Stimulated activated CD4-positive, alpha-beta T cell treated with anti-CD3 and anti-CD28 coated beads, Interleukin-1b, Interleukin-23, amount 100 ng/mL, for 48 hours (primary cell): ENCODE data around the gene LMBR1.
"Not testable (repeated sequence)": the region's sequence is repeated elsewhere in the genome, so short reads cannot be mapped to it uniquely, and the experiment has no call there.

Experiments
- DNase-seq: peaks from one replicate; pipeline ENCODE4 v3.0.0-alpha.2; 2020

LMBR1 gene

GRCh38 chr7:156843582-156843981 is 49.4 kb downstream of the LMBR1 start:
- DNase-seq: not testable (repeated sequence)

DNA sequence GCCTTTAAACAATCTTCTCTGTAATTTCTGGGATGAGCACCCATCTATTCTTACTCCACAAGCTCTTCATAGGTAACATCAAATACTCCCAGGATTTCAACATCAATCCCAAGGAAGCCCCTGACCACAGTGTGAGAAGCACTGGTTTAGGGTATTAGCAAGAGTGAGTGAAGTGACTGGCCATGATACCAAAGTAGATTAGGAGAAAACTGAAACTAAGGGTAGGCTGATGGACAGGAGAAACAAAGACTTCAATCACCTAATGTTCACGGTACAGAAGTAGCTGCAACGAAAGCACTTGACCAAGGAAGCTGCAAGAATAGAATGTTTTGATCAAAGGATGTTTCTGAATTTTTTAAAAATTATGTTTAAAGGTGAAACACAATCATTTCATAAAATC is 49.8 kb downstream of the LMBR1 start:
- DNase-seq: no peak

DNA sequence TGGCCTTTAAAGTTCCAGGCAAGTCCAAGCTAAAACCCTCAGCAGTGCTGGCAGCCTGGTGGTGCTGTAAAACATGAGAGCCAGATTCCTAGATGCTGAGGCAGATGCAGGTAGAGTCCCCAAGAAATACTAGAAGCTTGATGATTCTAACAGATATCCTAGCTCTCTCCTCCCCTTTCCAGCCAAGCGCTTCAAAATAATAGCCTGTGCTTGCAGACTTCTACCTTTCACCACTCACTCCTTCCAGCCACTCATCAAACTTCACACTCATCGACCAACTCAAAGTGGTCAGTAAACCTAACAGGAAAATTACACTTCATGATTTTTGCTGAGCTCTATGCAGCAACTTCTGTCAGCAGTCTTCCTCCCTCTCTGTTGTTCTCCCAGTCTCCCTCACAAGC is 50.2 kb downstream of the LMBR1 start:
- no peak for DNase-seq

- no peak for DNase-seq
These were observed 50.7 kb downstream of the LMBR1 start for GRCh38 chr7:156842317-156842716.

DNA sequence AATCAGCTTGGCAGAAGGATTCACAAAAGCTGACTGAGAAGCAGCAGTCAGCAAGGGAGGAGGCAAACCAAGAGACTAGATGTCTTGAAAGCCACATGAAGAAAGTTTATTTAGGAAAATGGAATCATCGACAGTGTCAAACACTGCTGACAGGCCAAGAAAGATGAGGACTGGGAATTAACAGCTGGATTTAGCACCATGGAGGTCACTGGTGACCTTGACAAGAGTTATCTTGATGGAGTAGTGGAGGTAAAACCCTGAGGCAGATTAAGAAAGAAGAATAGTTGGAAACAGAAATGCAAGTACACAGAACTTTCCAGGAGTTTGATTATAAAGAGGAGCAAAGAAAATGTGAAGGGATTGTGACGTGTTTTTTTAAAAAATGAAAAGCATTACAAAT is 51.5 kb downstream of the LMBR1 start:
- no peak for DNase-seq

- no peak for DNase-seq
These were observed 52.8 kb downstream of the LMBR1 start for GRCh38 chr7:156840134-156840533.

GRCh38 chr7:156836443-156836842 is 56.5 kb downstream of the LMBR1 start:
- DNase-seq: no peak

DNA sequence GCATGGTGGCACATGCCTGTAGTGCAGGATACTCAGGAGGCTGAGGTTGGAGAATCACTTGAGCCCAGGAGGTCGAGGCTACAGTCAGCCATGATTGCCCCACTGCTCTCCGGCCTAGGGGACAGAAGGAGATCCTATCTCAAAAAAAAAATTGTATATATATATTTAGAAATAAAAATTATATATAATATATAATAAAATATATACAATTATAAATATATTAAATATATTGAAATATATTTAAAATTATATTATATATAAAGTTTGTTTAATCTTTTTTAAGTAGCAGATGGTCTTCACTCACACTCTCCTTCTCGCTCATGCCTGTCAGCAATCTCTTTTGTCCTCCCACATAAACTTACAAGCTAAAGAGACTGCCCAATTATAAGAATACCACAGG is 58.5 kb downstream of the LMBR1 start:
- DNase-seq: no peak

DNA sequence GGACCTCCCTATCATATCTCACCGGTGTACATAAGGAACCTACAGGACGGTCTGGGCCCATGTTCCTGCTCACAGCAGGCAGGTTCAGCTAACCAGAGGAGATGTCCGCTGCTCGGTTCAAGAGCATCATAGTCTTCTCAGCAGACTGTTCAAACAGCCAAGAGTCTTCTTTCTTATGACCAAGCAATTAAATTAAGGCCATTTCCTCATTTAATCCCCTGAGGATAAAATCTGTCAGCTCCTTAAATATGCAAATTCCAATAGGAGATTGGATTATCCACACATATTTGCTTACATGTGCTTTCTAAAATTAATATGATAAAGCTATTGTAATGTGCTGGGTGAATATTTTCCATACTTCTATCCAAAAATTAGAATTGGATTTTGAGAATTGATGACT is 59.7 kb downstream of the LMBR1 start:
- no peak for DNase-seq

- DNase-seq: no peak
These were observed 60.6 kb downstream of the LMBR1 start for GRCh38 chr7:156832195-156832877.

DNA sequence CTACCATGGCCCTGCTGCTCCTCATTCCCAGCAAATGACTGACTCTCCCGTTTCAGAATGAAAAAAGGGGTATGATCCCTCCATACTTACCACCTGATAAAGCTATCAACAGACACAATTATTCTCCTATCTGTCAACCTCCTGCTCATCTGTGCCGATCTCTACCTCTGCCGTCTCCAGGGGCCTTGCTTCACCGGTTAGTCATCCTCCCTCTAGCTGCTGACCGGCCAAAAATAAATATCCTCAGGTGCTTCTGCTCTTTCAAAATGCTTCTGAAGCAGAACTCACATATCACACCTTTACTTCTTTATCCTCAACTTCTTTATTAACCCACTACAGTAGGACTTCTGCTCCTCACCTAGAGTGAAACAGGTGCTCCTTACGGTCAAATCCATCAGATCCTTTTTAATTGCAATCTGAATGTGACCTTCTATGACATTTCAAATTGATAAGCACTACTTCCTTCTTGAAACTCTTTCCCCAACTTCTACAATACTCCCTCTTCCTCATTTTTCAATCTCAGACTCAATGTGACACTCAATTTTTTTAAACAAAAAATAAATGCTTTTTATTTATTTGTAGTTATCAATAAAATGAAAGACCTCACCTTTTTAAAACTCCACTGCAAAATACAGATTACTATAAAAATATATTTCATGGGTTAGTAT is 63.2 kb downstream of the LMBR1 start:
- no peak for DNase-seq

DNA sequence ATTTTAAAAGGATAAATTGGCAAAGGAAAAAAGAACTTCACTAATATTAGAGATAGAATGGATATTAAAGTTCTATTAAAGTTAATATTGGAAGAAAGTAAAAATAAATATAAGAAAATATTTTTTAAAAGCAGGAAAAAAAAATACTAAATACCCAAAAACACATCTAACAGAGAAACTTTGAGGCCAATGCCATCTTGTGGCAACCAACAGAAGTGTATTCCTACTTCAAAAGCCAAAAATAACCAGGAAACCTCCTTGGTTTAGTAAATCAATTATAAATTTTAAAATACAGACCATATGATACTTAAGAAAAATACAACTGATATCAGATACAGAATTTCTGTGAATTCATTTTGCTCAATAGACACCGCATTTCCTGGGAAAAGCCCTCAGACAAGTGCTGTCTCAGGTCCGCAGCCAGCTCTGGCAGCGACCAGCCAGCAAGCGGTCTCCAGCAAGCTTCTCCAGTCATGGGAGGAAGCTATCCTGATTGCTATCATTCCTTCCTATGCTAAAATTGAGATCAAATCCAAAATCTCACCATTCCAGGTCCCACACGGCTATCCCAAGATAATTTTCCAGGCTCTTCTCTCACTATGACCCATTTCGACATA is 65.3 kb downstream of the LMBR1 start:
- no peak for DNase-seq

DNA sequence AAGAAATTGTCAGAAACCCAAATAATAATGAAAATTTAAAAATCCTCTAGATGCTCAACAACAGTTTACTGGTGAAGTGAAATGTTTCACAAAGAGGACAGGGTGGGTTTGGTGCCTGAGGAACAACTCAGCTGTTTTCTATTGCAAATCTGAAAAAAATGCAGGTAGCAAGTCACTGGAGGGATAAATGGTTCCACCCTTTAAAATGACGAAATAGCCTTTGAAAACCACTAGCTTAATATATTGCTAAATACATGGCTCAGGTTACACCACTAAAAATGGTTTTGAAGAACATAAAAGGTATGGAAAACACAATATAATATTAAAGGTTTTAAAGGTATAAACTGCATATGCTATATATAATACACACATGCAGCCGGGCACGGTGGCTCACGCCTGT is 69.5 kb downstream of the LMBR1 start:
- DNase-seq: no peak

GRCh38 chr7:156820445-156821063 is 72.4 kb downstream of the LMBR1 start:
- DNase-seq: no peak

DNA sequence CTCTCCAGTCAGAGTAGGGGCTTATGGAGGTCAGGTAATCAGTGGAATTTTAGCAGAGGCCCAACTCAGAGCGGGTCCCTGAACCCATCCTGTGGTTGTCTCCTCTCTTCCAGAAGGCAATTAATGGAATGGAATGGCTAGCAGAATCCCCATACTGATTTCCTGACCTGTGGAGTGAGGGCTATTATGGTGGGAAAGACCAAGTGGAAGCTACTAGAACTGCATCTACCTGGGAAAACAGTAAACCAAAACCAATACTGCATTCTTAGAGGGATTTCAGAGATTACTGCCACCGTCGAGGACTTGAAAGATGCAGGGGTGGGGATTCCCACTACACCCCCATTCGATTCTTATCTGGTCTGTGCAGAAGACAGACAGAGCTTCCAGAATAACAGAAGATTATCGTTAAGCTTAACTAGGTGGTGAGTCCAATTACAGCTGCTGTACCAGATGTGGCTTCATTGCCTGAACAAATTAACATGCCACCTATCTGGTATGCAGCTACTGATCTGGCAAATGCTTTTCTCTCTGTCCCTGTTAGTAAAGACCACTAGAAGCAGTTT is 73.2 kb downstream of the LMBR1 start:
- no peak for DNase-seq

DNA sequence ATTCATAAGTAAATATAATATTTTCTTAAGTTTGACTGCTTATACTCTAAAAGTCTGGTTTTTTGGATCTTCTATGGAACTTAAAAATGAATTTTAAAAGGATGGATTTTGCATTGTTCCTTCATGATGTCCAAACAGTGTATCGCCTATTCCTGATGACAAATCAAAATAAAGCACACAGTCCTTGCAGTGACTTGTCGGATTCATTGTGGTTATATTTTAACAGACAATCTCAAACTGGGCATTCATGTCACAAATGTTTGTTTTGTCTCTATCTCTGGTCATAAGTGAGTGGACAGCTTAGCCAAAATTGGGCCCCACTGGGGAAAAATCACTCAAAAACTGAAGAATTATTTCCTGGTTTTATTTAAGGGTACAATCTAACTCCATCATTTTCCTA is 74.8 kb downstream of the LMBR1 start:
- DNase-seq: no peak

GRCh38 chr7:156816943-156817572 is 75.9 kb downstream of the LMBR1 start:
- no peak for DNase-seq

- DNase-seq: no peak
These were observed 81.3 kb downstream of the LMBR1 start for GRCh38 chr7:156811706-156812105.

DNA sequence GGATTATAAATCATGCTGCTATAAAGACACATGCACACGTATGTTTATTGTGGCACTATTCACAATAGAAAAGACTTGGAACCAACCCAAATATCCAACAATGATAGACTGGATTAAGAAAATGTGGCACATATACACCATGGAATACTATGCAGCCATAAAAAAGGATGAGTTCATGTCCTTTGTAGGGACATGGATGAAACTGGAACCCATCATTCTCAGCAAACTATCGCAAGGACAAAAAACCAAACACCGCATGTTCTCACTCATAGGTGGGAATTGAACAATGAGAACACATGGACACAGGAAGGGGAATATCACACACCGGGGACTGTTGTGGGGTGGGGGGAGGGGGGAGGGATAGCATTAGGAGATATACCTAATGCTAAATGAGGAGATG is 89.3 kb downstream of the LMBR1 start:
- DNase-seq: not testable (repeated sequence)

GRCh38 chr7:156802214-156802613 is 90.8 kb downstream of the LMBR1 start:
- DNase-seq: no peak

- DNase-seq: no peak
These were observed 97.6 kb downstream of the LMBR1 start for GRCh38 chr7:156795415-156795814.

- no peak for DNase-seq
These were observed 99.6 kb downstream of the LMBR1 start for GRCh38 chr7:156793334-156793733.

DNA sequence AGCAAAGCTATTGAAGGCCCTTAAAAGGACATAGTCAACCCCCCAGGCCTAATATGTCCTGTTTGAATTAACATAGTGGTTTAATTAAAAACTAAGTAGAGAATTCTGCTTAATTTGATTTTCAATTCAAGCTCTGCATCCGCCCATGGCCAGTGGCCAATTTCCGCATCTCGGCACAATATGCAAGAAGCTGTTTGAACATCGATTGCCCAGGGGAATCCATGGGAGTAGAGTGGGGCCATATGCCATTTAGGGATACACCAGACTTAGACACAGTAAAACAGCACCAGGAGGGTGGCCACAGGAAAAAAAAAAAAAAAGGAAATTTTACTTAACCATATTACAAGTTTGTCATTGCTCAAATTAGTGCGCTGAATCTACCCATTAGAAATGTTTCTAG is 100.4 kb downstream of the LMBR1 start:
- no peak for DNase-seq
